Lung (tissue), 12 donors: ENCODE data around the gene PSMB10. TPM values are rescaled to one million over a fixed set of nuclear protein-coding genes. Genes with fewer than 3 reads are reported as not detected.
A peak's percentile ranks its signal among the peaks of the same experiment; 100 is the strongest.

ENCODE experiments used
- ATAC-seq: fragments of 200-7000 bp; cut with Tn5 transposase; one replicate; pipeline ENCODE4 v1.9.1; 2020; ENCODE audit warnings: moderate number of reproducible peaks; ENCODE audit not compliant: insufficient read depth, low FRiP score
- DNase-seq, 3 donors: peaks; one replicate each; pipeline ENCODE4 v3.0.0-alpha.2; 2013 to 2017
- H3K27ac ChIP-seq, 2 donors: one replicate each; pipeline ENCODE4 v1.5.1; 2013; ENCODE audit warnings: mild to moderate bottlenecking in 2 of 2, moderate library complexity in 2 of 2, control low read depth in 1 of 2, inconsistent platforms in 1 of 2, low read depth in 1 of 2, low read length in 1 of 2
- H3K27me3 ChIP-seq, 3 donors: one replicate each; pipeline ENCODE4 v1.5.1; 2013; ENCODE audit warnings: low read length in 2 of 3; ENCODE audit not compliant: control insufficient read depth in 3 of 3, insufficient read depth in 3 of 3
- H3K36me3 ChIP-seq, 4 donors: one replicate each; pipeline ENCODE4 v1.5.1; 2013; ENCODE audit warnings: low read length in 4 of 4, mild to moderate bottlenecking in 1 of 4, moderate library complexity in 1 of 4; ENCODE audit not compliant: control insufficient read depth in 4 of 4, insufficient read depth in 4 of 4
- H3K4me1 ChIP-seq, 5 donors: one replicate each; pipeline ENCODE4 v1.5.1; 2013; ENCODE audit warnings: low read length in 5 of 5, mild to moderate bottlenecking in 2 of 5, moderate library complexity in 1 of 5; ENCODE audit not compliant: control insufficient read depth in 5 of 5, insufficient read depth in 5 of 5
- H3K4me3 ChIP-seq: one replicate; pipeline ENCODE4 v1.5.1; 2013; ENCODE audit warnings: mild to moderate bottlenecking, control low read depth, moderate library complexity
- H3K9ac ChIP-seq, 2 donors: one replicate each; pipeline ENCODE4 v1.5.1; 2013; ENCODE audit warnings: low read length in 2 of 2, control low read depth in 1 of 2; ENCODE audit not compliant: insufficient read depth in 1 of 2
- H3K9me3 ChIP-seq, 4 donors: one replicate each; pipeline ENCODE4 v1.5.1; 2013; ENCODE audit warnings: low read length in 3 of 4, mild to moderate bottlenecking in 1 of 4, moderate library complexity in 1 of 4; ENCODE audit not compliant: control insufficient read depth in 4 of 4, insufficient read depth in 3 of 4
- CTCF ChIP-seq: IDR thresholded peaks from 2 replicates; pipeline ENCODE4 v1.5.1; 2012; ENCODE audit warnings: mild to moderate bottlenecking; ENCODE audit errors: control extremely low read depth, extremely low read depth
- WGBS, 2 donors: extraction: QIAGEN DNeasy Blood & Tissue Kit; methylation state at CpG; one replicate each; pipeline ENCODE4 v1.1.7; 2013; 5-methylcytosine and 5-hydroxymethylcytosine counted together
- polyA plus RNA-seq, 2 donors: library from polyadenylated mRNA; stranded (reverse); fragments of 200-250 nt; gene quantifications; one replicate each; pipeline ENCODE4 v1.2.1, GENCODE V29; 2013
- total RNA-seq, 2 donors: library from RNA; depleted of rRNA in 1 of 2; stranded (reverse); fragments of >200 nt in 1 of 2; gene quantifications; one replicate each; pipeline ENCODE4 v1.2.1, GENCODE V29; 2014 to 2021
- donor health status: control.
- donor health status: control.
- donor health status: Bipolar disorder and iron deficiency.
- donor health status: healthy.
- donor health status: DM: yes; HTN: yes; CAD: no.

Gene PSMB10
- total and polyA plus RNA-seq, 4 donors = 36.6 to 186 (median 112) TPM

GRCh38 chr16:67946966-67947558 lies 10.4 kb upstream of the PSMB10 start:
- no peak for DNase-seq
- no peaks in the 10 kb centered on the region for H3K9me3 ChIP-seq
- H3K27ac ChIP-seq = no peak overlapping the region
- WGBS, 2 donors = 94 to 95% methylated on average over 24 to 28 of the region's 28 CpGs
- ATAC-seq = no peak
- H3K27me3 ChIP-seq = no peaks in the 10 kb centered on the region
- no peak overlapping the region for H3K9ac ChIP-seq
- peaks cover 26 to 94% (median 53%) of the 10 kb centered on the region in 4 donors for H3K36me3 ChIP-seq
- H3K4me3 ChIP-seq = no peak overlapping the region
- H3K4me1 ChIP-seq = peaks cover 0 to 19% (median 0%) of the 10 kb centered on the region in 5 donors
- TF ChIP-seq CTCF = no peak

GRCh38 chr16:67946128-67946569 lies 9.5 kb upstream of the PSMB10 start:
- Histone ChIP-seq H3K4me3 (no peak overlapping the region), H3K27me3 (no peaks in the 10 kb centered on the region), H3K9me3 (no peaks in the 10 kb centered on the region), H3K9ac (no peak overlapping the region), H3K36me3 (peaks cover 24 to 93% (median 48%) of the 10 kb centered on the region in 4 donors), H3K27ac (no peak overlapping the region), H3K4me1 (peaks cover 0 to 10% (median 0%) of the 10 kb centered on the region in 5 donors)
- ATAC-seq (no peak), DNase-seq (no peak)
- WGBS, 2 donors = 97% methylated on average over 20 of the region's 20 CpGs
- no peak for TF ChIP-seq CTCF

GRCh38 chr16:67945392-67945933 lies 8.8 kb upstream of the PSMB10 start:
- DNase-seq = no peak
- 91 to 92% methylated on average over 24 of the region's 24 CpGs for WGBS, 2 donors
- no peaks in the 10 kb centered on the region for H3K9me3 ChIP-seq
- no peak overlapping the region for H3K4me3 ChIP-seq
- no peak for ATAC-seq
- H3K4me1 ChIP-seq = peaks cover 0 to 10% (median 0%) of the 10 kb centered on the region in 5 donors
- no peak for TF ChIP-seq CTCF
- no peak overlapping the region for H3K9ac ChIP-seq
- H3K36me3 ChIP-seq = peaks cover 17 to 86% (median 43%) of the 10 kb centered on the region in 4 donors
- H3K27me3 ChIP-seq = no peaks in the 10 kb centered on the region
- H3K27ac ChIP-seq = peak overlapping the region in 1 of 2 donors; percentile 9
